IPS-18c (cell line): ENCODE measurements around the gene POU1F1.
"Not testable (repeated sequence)": the region's sequence is repeated elsewhere in the genome, so short reads cannot be mapped to it uniquely, and the experiment has no call there.

ENCODE experiments used
- H3K4me3 ChIP-seq: 2 replicates; pipeline ENCODE4 v1.7.0; 2013; ENCODE audit warnings: low read depth, mild to moderate bottlenecking, low read length, moderate library complexity; ENCODE audit not compliant: insufficient read depth
- H3K9me3 ChIP-seq: one replicate; pipeline ENCODE4 v1.6.1; 2013; ENCODE audit warnings: mild to moderate bottlenecking, low read length, moderate library complexity; ENCODE audit not compliant: control insufficient read depth, insufficient read depth

The POU1F1 gene

DNA sequence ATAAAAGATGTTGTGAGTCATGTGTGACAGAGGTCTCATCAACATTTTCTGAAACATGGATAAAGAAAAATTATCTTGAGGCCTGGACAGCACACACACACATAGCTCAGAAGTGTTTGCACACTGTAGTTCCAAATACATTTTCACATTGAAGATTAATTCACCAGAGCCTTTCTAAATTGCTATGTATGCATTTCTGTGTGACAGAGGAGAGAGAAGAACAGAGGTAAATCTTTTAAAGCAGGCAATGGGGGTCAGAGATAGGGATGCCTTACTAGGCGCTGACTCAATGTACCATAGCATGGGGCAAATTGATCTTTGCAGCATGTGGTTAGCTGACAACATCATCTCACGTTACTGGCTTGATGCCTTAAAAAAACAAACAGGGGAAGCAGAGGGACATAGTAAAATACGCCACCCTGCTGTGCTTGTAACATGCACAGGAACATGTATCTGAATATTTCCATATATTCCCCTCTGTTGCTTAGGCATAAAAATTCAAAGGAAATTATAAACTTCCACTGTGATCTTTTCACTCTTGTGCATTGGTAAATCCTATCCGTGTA, 7.7 kb downstream of the POU1F1 start:
- H3K9me3 ChIP-seq: no peaks in the 10 kb centered on the region
- no peak overlapping the region for H3K4me3 ChIP-seq

DNA sequence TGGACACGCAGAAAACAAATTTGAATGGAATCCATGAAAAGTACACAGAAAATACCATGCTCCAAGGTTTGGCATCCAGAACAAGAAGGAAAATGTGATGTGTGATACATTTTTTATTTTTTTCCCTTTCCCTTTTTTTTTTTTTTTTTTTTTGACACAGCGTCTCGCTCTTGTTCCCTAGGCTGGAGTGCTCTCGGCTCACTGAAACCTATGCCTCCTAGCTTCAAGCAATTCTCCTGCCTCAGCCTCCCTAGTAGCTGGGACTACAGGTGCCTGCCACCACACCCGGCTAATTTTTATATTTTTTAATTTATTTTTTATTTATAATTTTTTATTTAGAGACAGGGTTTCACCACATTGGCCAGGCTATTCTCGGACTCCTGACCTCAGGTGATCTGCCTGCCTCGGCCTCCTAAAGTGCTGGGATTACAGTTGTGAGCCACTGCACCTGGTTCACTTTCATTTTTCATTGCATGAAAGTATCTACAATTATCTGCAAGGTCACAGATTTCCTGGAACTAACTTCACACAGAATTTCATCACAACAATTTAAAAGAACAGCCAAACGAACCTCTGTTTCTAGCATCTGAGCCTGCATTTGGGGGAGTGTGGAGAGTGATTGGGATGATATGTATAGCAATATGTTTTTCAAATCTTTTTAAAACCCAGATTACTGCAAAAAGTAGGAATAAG, 8.3 kb downstream of the POU1F1 start:
- no peak overlapping the region for H3K4me3 ChIP-seq
- no peaks in the 10 kb centered on the region for H3K9me3 ChIP-seq

DNA sequence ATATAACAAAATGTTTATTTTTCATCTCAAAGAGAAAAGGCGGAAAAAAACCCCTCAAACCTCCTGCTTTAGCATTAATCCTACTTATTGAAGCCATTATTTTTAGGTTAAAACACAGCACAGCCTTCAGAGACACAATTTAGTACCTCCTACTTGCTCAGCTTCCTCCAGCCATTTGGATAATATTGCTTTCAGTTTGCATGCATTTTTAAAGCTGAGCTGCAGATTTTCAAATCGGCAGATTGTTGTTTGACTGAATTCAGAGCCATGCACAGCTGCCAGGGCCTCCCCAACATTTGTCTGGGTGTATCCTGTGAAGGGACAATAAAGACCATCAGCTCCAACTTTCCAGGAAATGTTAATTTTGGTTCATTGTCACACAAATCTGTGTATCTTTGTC, 14.5 kb downstream of the POU1F1 start:
- Histone ChIP-seq H3K4me3 (no peak overlapping the region), H3K9me3 (no peaks in the 10 kb centered on the region)

DNA sequence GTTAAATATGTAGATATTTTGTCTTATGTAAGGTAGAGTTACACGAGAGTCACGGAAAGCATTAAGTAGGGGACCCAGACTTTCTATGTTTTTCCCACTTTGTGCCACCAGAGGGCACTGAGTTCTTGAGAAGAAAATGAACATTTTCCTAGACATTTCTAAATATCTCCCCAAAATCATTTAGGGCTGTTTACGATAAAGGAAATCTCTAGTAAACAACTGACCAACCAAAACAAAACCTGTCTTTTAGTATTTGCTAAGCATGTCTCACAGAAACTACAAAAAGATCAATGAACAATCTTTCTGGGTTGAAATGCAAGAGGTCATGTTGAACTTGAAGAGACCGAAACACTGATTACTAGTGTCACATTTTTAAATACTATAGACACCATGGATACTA, 16.1 kb downstream of the POU1F1 start:
- Histone ChIP-seq H3K9me3 (no peaks in the 10 kb centered on the region), H3K4me3 (no peak overlapping the region)

DNA sequence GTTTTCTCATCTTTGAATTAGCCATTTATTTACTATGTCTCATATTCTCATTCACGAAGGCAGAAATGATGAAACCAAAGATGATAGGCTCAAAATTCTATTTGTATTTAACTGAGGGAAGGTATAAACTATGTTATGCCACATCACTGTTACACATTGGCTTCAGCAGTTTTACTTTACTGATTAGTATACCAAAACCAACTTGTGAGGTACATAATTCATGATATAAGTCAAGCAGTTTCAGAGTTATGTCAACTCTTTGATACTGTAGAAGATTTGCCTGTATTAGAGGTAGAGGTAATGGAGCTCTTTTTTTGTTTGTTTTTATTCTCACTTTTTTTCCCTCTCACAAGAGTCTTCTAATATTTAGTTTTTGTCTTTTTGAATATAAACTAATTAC, 26.4 kb downstream of the POU1F1 start:
- Histone ChIP-seq H3K9me3 (no peaks in the 10 kb centered on the region), H3K4me3 (no peak overlapping the region)

DNA sequence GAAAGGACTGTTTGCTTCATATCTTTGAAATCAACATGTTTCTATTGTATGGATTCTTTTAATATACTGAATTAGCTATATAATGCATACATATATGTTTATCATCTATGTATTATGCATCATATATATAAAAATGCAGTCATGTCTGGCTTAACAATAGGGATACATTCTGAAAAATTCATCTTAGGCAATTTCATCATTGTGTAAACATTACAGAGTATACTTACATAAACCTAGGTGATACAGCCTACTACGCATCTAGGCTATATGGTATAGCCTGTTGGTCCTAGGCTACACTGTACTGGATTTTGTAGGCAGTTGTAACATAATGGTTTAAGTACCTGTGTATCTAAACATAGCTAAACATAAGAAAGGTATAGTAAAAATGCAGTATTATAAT, 27.6 kb downstream of the POU1F1 start:
- Histone ChIP-seq H3K4me3 (no peak overlapping the region), H3K9me3 (no peaks in the 10 kb centered on the region)

DNA sequence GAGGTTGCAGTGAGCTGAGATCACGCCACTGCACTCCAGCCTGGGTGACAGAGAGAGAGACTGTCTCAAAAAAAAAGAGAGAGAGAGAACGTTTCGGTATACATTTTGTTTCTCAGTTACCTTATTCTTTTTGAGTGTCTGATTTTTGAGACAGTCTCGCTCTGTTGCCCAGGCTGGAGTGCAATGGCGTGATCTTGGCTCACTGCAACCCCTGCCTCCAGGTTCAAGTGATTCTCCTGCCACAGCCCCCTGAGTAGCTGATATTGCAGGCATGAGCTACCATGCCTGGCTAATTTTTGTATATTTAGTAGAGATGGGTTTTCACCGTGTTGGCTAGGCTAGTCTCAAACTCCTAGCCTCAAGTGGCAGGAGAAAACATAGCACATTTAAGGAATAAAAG, 28.2 kb downstream of the POU1F1 start:
- not testable (repeated sequence) for H3K9me3 ChIP-seq, H3K4me3 ChIP-seq

DNA sequence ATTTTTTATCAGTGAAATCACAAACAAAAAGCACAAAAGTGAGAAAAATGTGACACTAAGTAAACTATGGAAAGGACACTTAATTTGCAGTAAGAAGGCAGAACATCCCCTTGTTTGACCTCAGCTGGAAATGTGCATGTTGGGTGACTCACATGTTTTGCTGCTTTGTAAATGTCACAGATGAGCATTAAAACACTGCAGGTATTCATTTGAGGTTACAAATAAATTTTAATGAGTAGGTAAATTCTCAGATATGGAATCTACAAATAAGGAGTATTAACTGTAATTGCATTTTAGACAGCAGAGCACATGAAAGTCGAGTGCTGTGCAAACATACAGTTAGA, 29.0 kb downstream of the POU1F1 start:
- no peaks in the 10 kb centered on the region for H3K9me3 ChIP-seq
- no peak overlapping the region for H3K4me3 ChIP-seq

DNA sequence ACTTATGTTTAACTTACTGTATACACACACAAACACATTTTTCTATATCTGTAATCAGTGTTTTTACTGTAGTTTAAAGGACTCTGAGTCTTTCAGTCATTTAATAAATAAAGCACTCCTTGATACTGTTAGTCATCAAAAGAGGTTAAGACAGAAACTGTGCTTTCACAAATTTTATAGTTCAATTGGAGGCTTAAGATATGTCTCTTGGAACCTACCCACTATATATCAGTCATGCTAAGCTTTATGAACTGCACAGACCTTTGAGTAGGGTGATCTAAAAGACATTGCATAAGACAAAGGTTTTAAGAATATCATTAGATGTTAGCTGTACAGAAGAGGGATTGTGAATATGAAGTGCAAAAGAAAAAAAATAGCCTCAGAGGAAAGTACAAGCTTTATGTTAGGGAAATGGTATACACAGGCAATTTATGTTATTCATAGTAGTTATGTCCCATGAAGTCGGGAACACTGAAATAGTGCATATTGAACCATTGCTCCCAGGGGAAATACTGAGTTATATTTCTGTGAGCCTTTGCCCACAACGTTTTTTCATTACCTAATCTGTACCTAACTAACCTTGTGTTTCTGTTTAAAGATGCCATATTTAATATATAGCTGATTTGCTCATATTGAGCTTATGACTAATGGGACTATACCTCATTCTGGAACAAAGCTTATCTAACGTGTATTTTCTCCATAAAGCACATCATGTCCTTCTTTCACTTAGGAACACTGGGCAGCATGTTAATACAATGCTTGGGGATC, 29.5 kb downstream of the POU1F1 start:
- Histone ChIP-seq H3K4me3 (no peak overlapping the region), H3K9me3 (no peaks in the 10 kb centered on the region)

DNA sequence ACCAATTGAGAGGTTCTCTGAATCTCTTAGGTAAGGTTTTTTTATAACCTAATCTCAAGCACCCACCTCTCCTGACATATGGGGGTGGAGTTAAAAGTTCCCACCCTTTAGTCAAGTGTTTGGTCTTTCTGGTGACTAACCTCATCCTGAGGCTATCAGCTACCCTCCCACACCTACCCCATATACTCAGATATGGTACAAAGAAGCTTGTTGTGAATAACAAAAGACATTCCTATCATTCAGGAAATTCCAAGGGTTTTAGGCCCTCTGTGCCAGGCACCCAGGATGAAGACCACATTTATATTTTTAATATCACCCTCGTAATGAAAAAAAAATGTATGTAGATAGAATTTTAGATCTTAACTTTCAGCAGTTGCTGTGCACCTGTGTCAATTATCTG, 40.3 kb downstream of the POU1F1 start:
- H3K9me3 ChIP-seq: no peaks in the 10 kb centered on the region
- no peak overlapping the region for H3K4me3 ChIP-seq

DNA sequence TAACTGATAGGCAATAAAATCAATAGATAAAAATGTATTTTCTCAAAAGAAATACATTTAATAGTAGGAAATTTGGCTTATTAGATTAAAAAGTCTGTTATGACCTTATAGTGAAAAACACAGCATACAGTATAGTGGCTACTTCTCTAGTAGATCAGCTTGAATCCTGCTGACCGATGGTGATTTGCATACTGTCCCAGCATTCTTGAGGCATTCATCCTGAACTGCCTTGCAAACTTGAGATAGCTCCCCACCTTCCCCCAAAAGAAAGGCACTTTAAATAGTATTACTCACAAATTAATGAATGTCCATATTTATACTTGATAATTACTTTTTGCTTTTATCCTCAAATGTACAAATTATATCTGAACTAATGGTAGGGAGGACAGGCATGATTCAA, 42.6 kb downstream of the POU1F1 start:
- no peaks in the 10 kb centered on the region for H3K9me3 ChIP-seq
- H3K4me3 ChIP-seq: no peak overlapping the region

DNA sequence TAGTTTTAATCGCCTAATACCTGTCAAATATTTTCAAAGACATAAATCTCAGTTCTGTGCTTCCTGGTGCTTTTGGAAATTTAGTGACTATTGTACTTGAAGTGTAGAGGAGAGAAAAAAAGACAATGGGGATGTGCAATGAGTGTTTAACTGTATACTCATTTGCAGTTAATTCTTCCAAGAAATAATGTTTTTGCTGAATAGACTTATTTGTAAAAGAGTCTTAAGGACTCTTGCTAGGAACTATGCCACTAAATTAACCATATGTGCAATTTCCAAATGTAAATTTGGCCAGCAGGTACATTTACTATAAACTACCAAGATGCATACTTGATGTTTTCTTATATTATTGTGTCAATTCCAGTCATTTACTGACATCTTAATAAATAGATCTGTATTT, 47.3 kb downstream of the POU1F1 start:
- no peak overlapping the region for H3K4me3 ChIP-seq

DNA sequence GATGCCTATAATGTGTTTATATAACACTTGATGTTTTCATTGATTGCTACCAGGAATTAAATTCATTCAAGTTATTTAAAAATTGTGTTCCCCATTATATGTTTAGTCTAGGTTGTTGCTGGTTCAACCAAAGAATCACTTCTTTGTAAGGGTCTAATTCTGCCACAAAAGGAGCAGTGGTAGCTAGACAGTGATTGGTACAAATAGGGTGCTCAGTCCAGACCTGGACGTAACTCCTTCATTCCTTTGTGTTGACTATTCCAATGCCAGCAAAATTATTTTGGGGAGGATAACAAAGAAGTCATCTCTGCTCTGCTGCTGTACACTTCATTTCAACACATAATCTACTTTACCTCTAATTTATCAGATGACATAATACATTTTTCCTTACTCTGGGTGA, 48.1 kb downstream of the POU1F1 start:
- Histone ChIP-seq H3K9me3 (no peaks in the 10 kb centered on the region), H3K4me3 (peak overlapping the region; percentile 28; the same call in 1 of the 2 replicates)

More for the DNA sequence above, 47.3 kb downstream of the POU1F1 start:
- H3K9me3 ChIP-seq: no peaks in the 10 kb centered on the region

DNA sequence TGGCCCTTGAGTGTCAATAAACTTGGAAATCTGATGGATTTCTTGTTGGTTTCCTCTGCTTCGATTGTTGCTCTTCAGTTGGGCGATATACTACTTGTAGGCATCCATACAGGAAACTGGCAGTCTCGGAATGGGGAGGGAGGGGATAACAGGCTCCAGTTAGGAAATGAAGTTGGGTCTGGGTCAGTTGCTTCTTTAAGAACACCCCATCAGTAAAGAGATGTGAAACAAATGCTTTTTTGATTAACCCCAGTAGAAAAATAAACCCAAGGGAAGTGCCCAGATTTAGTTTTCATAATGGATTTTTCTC, 48.6 kb downstream of the POU1F1 start:
- H3K4me3 ChIP-seq: peak overlapping the region; percentile 83
- no peaks in the 10 kb centered on the region for H3K9me3 ChIP-seq

DNA sequence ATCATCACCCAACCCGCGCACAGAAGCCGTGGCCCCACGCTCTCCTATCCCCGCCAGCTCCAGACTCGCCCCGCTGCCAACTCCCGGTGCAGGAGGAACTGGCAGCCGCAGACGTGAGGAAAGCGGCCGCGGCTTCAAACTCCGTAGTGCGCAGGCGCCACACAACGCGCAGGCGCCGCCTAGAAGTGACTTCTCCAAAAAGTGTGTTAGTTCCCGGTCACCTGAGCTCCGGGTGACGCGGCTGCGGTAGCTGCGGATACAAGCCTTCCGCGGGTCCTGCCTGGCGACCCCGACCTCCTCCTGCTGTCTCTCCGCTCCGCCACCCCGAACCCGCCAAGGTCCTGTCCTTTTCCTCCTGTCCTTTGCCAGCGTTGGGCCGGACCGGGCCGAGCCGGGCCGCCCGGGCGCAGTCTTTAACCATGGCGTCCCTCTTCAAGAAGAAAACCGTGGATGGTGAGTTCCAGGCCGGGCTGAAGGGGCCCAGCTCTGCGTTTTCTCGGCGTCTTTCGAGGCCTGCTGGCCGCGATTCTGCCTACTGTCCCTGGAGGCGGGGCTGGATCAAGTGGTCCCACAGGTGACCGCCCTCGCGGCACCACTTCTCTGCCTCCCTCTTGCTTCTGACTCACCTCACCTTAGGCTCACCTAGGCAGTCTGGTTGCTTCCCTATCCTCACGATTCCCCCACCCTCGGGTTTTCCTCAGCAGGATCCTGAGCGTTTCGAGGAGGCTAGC, 49.1 kb downstream of the POU1F1 start, which contains the start of gene CHMP2B:
CHMP2B (plus strand) TSS at position 206 of the 731 bp plus-strand sequence; CDS start at position 420, 214 bp downstream.
- Histone ChIP-seq H3K4me3 (peak within 1 kb of the TSS; percentile 83), H3K9me3 (no peaks in the 10 kb centered on the region)

DNA sequence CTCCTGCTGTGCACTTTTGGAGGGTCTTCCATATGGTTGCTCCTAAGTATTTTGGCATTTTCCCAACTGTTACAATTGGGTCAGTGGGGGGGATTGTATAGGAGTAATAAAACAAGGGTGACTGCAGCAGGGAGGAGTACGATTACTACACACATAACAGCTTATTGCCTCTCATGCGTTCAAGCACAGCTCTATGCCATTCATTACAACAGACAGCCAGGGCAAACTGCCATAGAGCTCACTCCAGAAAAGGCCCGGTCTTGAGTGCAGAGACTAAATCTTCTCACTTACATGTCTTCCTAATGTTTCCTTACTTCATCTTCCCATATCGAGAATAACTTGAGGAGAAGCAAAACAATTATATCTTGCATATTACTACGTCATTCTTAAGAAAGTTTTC, 50.7 kb downstream of the POU1F1 start:
- Histone ChIP-seq H3K9me3 (no peaks in the 10 kb centered on the region), H3K4me3 (no peak overlapping the region)

DNA sequence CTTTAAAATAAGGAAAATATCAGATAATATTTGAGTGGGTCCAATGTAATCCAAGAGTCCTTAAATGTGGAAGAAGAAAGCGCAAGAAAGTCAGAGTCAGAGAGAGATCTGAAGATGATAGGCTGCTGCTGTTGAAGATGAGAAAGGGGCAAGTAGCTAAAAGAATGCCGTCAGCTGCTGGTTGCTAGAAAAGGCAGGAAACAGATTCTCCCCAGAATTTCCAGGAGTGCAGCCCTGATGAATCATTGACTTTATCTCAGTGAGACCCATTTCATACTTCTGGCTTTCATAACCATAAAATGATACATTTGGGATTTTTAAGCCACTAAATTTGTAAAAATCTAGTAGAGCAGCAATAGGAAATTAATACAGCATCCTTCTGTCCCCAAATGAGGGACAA, 56.8 kb downstream of the POU1F1 start:
- no peak overlapping the region for H3K4me3 ChIP-seq
- no peaks in the 10 kb centered on the region for H3K9me3 ChIP-seq

DNA sequence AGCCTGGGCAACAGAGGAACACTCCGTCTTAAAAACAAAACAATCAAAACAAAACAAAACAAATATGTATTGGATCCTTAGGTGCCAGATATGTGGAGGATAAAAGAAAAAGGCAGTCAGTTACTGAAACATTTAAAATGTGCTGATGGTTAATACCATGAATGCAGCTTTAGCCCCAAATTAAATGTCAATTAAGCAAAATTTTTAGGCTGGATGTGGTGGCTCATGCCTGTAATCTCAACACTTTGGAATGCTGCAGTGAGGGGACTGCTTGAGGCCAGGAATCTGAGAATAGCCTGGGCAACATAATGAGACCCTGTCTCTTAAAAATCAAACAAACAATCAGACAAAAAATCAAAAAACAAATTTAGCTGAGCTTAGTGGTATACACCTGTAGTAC, 57.8 kb downstream of the POU1F1 start:
- H3K9me3 ChIP-seq: no peaks in the 10 kb centered on the region
- no peak overlapping the region for H3K4me3 ChIP-seq
